Endodermal cell (in vitro differentiated cells): ENCODE measurements around the gene CD276. TPM values are rescaled to one million over a fixed set of nuclear protein-coding genes. Genes with fewer than 3 reads are reported as not detected.

Source experiments
- DNase-seq: peaks from one replicate; pipeline ENCODE4 v3.0.0-alpha.2; 2017
- H3K27ac ChIP-seq: 2 replicates; pipeline ENCODE4 v1.5.1; 2013; ENCODE audit warnings: mild to moderate bottlenecking, low read depth, low read length, moderate library complexity
- H3K27me3 ChIP-seq: 2 replicates; pipeline ENCODE4 v1.6.1; 2013; ENCODE audit warnings: mild to moderate bottlenecking, low read length, moderate library complexity; ENCODE audit not compliant: insufficient read depth, control insufficient read depth, poor library complexity, severe bottlenecking
- H3K36me3 ChIP-seq: 2 replicates; pipeline ENCODE4 v1.7.0; 2013; ENCODE audit warnings: mild to moderate bottlenecking, low read length, moderate library complexity; ENCODE audit not compliant: control insufficient read depth, insufficient read depth
- H3K4me1 ChIP-seq: one replicate; pipeline ENCODE4 v1.7.0; 2013; ENCODE audit warnings: low read length; ENCODE audit not compliant: control insufficient read depth, insufficient read depth
- H3K4me3 ChIP-seq: 2 replicates; pipeline ENCODE4 v1.5.1; 2013; ENCODE audit warnings: mild to moderate bottlenecking, low read length, moderate library complexity
- H3K9ac ChIP-seq: 2 replicates; pipeline ENCODE4 v1.6.1; 2013; ENCODE audit warnings: mild to moderate bottlenecking, low read length, moderate library complexity; ENCODE audit not compliant: poor library complexity, severe bottlenecking; ENCODE audit errors: extremely low read depth
- H3K9me3 ChIP-seq: 2 replicates; pipeline ENCODE4 v1.6.1; 2013; ENCODE audit warnings: mild to moderate bottlenecking, low read length, moderate library complexity; ENCODE audit not compliant: control insufficient read depth
- H3K27ac Mint-ChIP-seq: 2 replicates; pipeline ENCODE4 v1.8.0; 2020; ENCODE audit warnings: mixed read lengths
- H3K27me3 Mint-ChIP-seq: 2 replicates; pipeline ENCODE4 v1.8.0; 2021; ENCODE audit warnings: mild to moderate bottlenecking, mixed read lengths; ENCODE audit not compliant: insufficient read depth
- H3K36me3 Mint-ChIP-seq: 2 replicates; pipeline ENCODE4 v1.8.0; 2020; ENCODE audit warnings: low read depth, mixed read lengths
- H3K4me1 Mint-ChIP-seq: 2 replicates; pipeline ENCODE4 v1.8.0; 2020; ENCODE audit warnings: mixed read lengths
- H3K4me3 Mint-ChIP-seq: 2 replicates; pipeline ENCODE4 v1.8.0; 2020; ENCODE audit warnings: mild to moderate bottlenecking, moderate library complexity, mixed read lengths
- H3K9me3 Mint-ChIP-seq: 2 replicates; pipeline ENCODE4 v1.8.0; 2020; ENCODE audit warnings: mild to moderate bottlenecking, mixed read lengths
- WGBS, 2 experiments: methylation state at CpG; one replicate each; pipeline versions ENCODE4 v1.1.5 to v1.1.7; 2013; ENCODE audit warnings: missing lambda C conversion rate in 2 of 2, mixed read lengths in 1 of 2; ENCODE audit not compliant: insufficient coverage in 1 of 2, insufficient read length in 1 of 2; 5-methylcytosine and 5-hydroxymethylcytosine counted together
- total RNA-seq, 2 donors: library from RNA; stranded (reverse); fragmentation: NEBNext Ultra II Directional in 1 of 2; extraction: Animal tissue kit (Norgen Biotek cat#: 25700) in 1 of 2; gene quantifications; 2 replicates in 1 of 2; 3 replicates in 1 of 2; pipeline ENCODE4 v1.2.1, GENCODE V29; 2021
- TF ChIP-seq, protein P1 (sequence below): fragments of 200-600 bp; sonication (generic); conservative IDR thresholded peaks from 2 replicates; pipeline ENCODE4 v1.5.0; 2021; ENCODE audit warnings: antibody characterized with exemption, mild to moderate bottlenecking

The CD276 gene
- total RNA-seq, 2 donors from 2014 or later: 122 to 133 TPM

DNA sequence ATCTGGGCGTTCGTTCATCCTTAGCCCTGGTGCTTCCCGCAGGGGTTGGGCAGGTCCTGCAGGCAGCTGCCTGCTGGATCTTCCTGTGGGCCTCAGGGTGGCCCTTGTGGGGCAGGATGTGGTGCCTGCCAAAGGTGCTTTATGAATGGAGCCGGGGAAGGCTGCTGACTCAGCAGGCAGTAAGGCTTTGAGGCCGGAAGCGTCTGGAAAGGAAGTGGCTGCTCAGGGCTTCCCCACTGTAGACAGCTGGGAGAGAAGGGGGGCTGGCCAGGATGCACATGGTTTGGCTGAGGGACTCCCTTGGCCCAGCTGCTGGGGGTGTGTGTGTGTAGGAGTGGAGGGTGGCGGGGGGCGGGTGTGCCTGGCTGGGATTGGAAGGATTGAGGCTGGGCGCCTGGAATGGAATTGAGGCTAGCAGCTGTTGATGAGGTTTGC, 12.9 kb downstream of the CD276 start:
- Mint-ChIP-seq H3K4me1 (peaks cover 14% of the 10 kb centered on the region), H3K4me3 (no peak overlapping the region), H3K27me3 (no peaks in the 10 kb centered on the region), H3K27ac (peak overlapping the region; percentile 37), H3K36me3 (peaks cover 10% of the 10 kb centered on the region), H3K9me3 (no peaks in the 10 kb centered on the region)
- DNase-seq: peak; percentile 78
- Histone ChIP-seq H3K27me3 (no peaks in the 10 kb centered on the region), H3K4me1 (no peaks in the 10 kb centered on the region), H3K36me3 (peaks cover 27% of the 10 kb centered on the region), H3K9ac (no peak overlapping the region), H3K9me3 (no peaks in the 10 kb centered on the region), H3K27ac (no peak overlapping the region), H3K4me3 (no peak overlapping the region)
- 73 to 78% methylated on average over 5 to 9 of the region's 9 CpGs for WGBS, 2 experiments
- TF ChIP-seq, protein P1, sequence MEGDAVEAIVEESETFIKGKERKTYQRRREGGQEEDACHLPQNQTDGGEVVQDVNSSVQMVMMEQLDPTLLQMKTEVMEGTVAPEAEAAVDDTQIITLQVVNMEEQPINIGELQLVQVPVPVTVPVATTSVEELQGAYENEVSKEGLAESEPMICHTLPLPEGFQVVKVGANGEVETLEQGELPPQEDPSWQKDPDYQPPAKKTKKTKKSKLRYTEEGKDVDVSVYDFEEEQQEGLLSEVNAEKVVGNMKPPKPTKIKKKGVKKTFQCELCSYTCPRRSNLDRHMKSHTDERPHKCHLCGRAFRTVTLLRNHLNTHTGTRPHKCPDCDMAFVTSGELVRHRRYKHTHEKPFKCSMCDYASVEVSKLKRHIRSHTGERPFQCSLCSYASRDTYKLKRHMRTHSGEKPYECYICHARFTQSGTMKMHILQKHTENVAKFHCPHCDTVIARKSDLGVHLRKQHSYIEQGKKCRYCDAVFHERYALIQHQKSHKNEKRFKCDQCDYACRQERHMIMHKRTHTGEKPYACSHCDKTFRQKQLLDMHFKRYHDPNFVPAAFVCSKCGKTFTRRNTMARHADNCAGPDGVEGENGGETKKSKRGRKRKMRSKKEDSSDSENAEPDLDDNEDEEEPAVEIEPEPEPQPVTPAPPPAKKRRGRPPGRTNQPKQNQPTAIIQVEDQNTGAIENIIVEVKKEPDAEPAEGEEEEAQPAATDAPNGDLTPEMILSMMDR: no peak

GRCh38 chr15:73699249-73700040, 15.3 kb downstream of the CD276 start:
- H3K4me1 ChIP-seq: no peaks in the 10 kb centered on the region
- H3K27ac ChIP-seq: no peak overlapping the region
- H3K9me3 ChIP-seq: no peaks in the 10 kb centered on the region
- no peak overlapping the region for H3K4me3 Mint-ChIP-seq
- no peak overlapping the region for H3K27ac Mint-ChIP-seq
- H3K36me3 Mint-ChIP-seq: peaks cover 16% of the 10 kb centered on the region
- peaks cover 23% of the 10 kb centered on the region for H3K36me3 ChIP-seq
- H3K4me3 ChIP-seq: no peak overlapping the region
- H3K4me1 Mint-ChIP-seq: peaks cover 11% of the 10 kb centered on the region
- TF ChIP-seq, protein P1: no peak
- H3K9ac ChIP-seq: no peak overlapping the region
- WGBS, 2 experiments: 90 to 98% methylated on average over 6 to 14 of the region's 14 CpGs
- no peaks in the 10 kb centered on the region for H3K27me3 ChIP-seq
- no peaks in the 10 kb centered on the region for H3K9me3 Mint-ChIP-seq
- DNase-seq: peak; percentile 46
- no peaks in the 10 kb centered on the region for H3K27me3 Mint-ChIP-seq

DNA sequence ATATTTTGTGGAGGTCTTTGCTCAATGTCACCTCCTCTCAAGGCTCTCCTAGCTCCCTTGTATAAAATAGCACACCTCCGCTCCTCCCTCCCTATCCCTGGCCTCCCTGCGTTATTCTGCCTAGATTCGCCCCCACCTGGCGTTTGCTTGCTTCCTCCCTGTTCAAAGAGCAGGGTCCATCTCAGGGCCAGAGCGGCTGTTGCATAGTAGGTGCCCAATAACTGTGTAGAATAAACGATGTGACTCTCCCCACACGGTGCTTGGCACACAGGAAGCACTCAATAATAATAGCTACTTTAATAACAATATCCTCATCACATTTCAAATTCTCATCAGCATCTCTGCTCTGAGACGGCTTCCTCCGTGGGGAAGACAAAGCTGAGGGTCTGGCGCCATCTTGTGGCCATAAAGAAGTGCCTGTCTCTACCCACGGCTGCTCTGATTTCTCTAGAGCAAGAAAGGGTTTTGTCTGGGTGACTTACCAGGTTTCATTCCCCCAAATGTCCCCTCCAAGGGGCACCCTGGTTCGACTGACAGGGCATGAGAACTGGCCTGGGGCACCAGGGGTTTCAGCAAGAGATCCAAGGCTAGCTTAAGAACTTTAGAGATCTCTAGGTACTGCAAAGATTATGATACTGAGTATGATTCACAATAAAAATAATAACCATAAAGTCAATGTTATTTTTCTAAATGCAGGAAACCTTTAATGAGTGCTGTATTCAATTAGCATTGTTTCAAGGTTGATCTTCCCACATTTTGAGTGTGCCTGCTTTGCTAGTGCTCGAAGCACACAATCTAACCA, 16.1 kb downstream of the CD276 start:
- Mint-ChIP-seq H3K27ac (peak overlapping the region; percentile 68), H3K9me3 (no peaks in the 10 kb centered on the region), H3K4me1 (peaks cover 11% of the 10 kb centered on the region), H3K4me3 (no peak overlapping the region), H3K36me3 (peaks cover 24% of the 10 kb centered on the region), H3K27me3 (no peaks in the 10 kb centered on the region)
- 34 to 42% methylated on average over 10 to 13 of the region's 13 CpGs for WGBS, 2 experiments
- Histone ChIP-seq H3K27me3 (no peaks in the 10 kb centered on the region), H3K9ac (no peak overlapping the region), H3K9me3 (no peaks in the 10 kb centered on the region), H3K4me3 (no peak overlapping the region), H3K4me1 (no peaks in the 10 kb centered on the region), H3K27ac (no peak overlapping the region), H3K36me3 (peaks cover 23% of the 10 kb centered on the region)
- TF ChIP-seq, protein P1: peak; percentile 99
- peak; percentile 87 for DNase-seq
